Stimulated activated CD4-positive, alpha-beta T cell treated with anti-CD3 and anti-CD28 coated beads, TNF-alpha, amount 100 ng/mL, for 1 hour (primary cell): ENCODE measurements around the gene EPHB3.

Experiments used
- DNase-seq, 3 donors: peaks; one replicate each; pipeline ENCODE4 v3.0.0-alpha.2; 2020; ENCODE audit warnings: low read depth in 3 of 3, low spot score in 1 of 3

EPHB3 gene

DNA sequence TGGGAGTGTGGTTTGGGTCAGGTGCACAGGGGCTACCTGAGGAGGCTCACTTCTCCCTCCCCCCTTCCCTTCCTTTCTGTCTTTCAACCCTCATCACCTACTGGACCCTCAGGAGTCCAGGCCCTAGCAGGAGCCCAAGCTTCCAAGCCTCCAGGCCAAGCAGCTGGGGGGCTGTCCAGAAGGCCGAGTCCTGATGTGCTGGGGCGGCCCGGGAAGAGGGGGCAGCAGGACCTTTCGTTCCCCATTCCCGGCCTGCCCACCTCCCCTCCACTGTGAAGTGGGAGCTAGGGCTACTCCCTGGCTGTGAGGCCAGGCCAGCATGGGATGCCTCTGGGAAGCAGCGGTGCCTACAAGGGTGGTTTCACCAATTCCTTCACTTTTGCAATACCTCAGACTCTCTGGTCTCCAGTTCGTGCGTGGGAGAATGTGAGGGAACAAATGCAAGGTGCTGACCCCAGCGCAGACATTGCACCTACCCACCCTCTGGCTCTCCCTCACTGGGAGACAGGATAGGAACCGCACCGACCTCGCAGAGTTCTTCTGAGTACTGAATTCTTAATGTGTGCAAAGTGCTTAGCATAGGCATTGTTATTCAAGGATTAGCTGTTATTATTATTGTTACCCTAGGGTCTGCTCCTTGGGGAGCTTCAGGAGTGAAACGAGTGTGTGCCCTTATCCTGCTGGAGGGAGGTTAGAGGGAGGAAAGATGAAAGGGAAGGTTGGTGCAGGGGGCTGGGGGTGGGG, 2.5 kb downstream of the EPHB3 start:
- DNase-seq: no peak

DNA sequence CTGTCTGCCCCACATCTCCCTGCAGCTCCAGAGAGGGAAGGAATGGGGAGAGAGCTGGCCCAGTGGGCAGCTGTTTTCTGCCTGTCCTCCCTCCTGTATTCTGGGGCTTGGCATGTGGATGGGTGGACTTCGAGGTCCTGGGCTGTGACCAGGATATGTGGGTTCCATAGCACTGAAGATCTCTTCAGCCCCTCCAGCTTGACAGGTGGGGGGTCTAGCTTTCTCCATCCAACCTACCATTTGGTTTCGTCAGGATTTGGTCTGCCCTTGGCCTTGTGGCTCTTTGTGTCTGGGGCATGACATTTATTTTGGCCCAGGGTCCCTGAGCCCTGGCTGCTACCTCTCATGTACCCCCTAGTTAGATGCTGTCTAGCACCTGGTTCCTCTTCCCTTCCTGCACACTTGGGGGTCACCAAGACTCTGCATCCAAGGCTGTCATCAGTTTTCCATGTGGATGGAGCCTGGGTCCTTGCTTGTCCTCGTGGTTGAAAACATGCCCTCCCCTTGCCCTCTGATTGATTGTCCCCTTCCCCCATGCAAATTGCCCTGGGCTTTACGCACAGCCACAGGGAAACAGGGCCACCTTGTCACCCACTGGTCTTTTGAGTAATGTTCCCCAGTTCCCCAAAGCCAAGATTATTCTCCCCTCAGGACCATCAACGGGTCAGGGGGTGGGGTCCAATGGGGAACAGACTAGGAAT, 3.2 kb downstream of the EPHB3 start:
- DNase-seq: no peak

DNA sequence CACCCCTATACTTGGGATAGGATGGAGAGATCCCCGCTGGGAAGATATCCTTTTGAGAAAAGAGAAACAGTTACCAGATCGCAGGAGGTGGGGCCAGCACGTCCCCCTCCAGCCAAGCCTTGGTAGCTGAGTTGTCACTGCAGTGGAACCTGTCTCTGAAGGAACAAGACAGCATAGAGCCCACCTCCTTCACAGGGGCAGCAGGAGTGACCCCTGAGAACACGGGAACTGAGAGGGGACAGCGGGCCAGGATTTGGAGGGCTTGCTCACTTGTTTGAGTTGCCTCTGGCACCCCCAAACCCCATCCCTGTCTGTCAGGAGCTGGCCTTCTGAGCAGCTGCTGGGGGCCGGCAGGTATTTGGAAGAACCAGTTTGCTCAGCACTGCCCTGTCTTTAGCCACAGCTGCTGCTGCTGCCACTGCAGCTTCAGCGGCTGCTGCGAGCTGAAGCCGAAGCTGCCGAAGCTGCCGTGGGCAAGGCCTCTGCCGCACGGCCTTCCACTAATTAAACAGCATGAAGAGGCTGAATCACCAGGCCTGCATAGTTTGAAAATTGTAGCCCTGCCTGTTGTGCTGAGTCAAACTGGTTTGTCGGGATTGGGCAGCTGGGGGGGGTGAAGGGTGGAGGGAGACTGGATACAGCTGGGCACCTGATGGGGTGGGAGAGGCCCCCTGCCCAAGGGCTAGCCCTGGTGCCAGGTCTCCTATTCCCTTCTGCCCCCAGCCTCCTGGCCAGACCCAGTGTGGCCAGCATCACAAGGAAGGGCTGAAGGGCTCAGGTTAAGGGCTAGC, 4.0 kb downstream of the EPHB3 start:
- DNase-seq: no peak

DNA sequence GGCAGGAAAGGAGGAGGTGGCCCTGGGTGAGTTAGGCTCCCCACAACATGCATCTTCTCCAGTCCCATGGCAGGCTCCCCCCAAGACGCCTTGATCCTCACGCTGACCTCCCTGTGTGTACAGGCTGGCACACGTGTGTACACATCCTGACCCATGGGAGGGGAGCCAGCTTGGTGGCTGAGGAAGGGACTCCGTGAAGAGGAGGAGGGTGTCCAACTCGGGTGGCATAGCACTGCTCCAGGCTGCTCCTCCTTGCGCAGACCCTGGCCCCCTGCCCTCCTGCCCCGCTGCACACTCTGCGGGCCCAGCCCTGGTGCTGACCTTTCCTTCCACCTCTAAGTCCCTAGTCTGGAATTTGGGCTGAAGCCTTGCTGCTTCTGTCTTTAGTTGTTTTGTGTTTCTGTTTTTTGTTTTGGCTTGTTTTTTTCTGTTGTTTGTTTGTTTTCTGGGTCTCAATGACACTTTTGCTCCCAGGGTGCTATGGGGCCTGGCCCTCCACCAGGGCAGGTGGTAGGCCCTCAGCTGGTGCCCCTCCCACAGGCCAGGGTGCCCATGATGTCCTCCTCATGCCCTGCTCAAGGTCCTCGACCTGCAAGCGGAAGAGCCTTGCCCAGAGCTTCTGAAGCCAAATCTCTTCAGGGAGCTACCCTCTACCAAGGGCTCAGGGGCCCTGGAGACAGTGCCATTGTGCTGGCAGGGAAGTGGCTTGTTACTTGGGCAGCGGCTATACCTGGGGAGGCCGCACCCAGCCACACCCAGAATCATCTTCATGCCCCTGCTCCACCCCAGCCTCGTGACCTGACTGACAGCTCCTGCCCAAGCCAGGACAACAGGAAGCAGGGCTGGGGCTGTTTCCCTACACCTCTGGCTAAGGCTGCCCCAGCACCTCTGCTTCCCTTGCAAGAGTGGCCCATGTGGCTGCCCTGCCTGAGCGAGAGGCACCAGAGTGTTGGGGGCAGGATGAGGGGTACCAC, 5.1 kb downstream of the EPHB3 start:
- DNase-seq: no peak

DNA sequence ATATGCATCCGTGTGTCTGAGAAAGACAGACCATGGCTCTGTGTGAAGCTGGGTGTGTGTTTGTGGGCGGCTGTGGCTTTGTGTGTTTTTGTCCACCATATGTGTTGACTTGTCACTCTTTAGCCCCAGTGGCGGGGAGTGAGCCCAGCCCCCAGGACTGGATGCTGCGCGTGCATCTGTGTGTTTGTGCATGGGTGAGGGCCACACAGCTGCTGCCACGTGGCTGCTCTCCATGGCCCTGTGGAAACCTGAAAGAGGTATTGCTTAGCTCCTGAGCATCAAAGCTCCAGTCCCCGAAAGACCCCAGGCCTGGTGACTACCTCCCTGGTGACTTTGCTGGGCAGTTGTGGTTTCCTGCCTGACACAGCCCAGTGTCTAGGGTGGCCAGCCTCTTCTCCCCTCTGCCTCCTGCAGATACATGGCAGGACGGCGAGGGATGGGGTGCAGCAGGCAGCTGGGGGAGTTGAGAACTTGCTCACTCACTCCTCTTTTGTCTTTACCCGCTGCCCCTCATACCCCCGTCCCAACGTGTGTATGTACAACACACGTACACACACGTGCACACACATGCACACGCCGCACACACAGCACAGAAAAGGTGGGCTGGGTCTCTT, 6.5 kb downstream of the EPHB3 start:
- DNase-seq: no peak

DNA sequence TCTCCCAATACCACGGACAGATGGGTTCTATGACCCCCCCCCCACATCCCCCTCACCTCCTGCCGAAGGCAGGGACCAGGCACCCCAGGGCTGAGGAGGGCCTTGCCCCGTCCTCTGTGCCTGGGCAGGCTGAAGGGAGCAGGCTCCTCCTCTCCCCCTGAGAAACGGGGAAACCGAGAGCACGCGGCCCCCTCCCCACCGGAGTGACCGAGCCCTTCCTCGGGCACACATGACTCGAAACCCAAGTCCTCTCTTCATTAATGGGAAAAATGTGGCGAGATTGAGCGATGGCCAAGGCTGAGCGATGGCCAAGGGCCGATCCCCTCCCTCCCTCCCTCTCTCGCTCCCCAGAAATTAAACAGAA, 7.0 kb downstream of the EPHB3 start:
- DNase-seq: no peak

DNA sequence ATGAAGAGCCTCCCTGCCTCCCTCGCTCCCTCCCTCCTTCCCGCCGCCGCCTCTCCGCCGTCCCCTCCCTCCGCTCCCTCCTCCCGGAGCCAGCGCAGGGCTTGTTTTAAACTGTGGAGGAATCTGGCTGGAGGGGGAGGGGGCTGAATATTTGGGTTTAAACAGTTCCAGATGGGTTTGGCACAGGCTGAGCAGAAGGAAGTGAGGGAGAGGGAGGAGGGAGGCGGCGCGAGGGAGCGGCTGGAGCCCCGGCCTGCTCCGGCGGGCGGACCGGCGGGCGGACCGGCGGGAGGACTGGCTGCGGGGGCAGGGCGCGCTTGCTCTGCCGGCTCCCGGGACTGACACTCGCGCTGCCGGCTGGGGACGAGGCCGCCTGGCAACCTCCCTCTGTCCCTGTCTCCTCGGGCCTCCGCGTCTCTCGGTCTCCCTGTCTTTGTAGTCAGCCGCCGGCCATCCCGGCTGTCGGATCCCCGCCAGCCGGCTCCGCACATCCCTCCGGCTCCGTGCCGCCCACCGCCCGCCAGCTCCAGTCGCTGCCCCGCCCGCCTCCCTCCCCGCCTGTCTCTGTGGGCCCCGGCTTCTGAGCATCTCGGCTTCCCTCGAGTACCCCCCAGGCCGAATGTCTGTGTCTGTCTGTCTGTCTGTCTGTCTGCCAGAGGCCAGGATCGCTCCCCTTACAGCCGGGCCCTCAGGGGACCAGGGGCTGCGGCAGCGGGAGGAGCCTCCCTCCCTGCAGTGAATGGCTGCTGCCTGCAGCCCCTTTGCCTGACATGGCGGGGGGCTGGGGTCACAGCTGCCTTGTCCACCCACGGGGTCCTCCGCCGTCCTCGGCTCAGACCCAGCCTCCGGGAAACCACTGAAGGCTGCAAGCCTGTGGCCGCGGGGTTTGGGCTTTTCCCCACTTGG, 7.6 kb downstream of the EPHB3 start:
- no peak for DNase-seq

DNA sequence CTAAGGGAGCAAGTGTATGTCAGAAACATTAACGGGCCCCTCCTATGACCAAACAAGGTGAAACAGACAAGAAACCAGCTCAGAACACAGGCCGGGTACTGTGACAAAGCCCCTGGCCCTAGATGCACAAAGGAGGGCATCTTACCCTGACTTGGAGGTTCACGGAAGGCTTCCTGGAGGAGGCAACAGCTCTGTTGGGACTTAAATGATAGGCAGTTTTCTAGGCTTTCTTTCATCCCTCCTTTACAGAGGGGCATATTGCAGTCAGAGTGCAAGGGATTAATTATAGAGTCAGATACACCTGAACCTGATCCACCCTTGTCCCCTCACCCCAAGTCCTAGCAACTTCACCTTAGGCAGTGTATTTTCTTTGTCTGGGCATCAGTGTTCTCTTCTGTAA, 8.4 kb downstream of the EPHB3 start:
- no peak for DNase-seq

DNA sequence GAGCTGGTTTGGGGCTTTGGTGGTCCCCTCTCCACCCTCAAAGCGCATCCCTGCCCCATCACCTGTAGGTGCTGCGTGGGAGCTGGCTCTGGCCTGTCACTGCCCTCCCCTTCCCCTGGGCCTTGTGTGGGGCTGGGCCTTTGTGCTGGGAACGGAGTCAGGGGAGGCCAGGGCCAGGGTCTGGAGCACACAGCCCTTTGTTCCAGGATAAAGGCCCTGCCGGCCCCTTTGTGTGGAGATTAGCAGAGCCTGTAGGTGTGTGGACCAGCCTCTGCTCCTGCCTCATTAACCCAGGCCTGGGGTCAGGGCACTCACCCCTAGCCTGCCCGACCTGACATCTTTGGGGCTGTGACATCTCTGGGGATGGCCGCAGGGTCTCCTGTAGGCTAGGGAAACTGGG, 8.9 kb downstream of the EPHB3 start:
- DNase-seq: no peak

DNA sequence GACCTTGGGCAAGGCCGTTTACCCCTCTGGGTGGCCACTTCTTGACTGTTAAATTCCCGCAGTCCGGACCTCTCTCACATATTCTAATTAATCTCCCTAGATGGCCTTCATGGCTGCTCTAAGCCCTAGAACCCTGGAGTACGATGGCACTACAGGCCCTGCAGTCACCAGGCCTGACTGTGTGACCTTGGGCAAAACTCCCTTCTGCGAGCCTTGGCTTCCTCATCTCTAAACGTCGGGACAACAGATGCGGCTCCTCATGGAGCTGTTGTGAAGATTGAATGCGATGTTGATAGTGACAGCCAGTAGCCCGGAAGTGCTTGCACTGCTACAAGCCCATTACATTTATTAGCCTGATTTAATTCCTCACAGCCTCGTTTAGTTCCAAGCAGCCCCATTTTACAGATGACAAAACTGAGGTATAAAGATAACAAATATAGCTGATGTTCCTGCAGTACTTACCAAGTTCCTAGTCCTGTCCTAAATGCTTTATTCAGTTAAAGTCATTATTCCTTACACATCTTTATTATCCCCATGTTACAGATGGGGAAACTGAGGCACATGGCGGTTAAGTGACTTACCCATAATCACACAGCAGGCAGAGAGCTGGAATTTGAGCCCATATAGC, 10.3 kb downstream of the EPHB3 start:
- no peak for DNase-seq

DNA sequence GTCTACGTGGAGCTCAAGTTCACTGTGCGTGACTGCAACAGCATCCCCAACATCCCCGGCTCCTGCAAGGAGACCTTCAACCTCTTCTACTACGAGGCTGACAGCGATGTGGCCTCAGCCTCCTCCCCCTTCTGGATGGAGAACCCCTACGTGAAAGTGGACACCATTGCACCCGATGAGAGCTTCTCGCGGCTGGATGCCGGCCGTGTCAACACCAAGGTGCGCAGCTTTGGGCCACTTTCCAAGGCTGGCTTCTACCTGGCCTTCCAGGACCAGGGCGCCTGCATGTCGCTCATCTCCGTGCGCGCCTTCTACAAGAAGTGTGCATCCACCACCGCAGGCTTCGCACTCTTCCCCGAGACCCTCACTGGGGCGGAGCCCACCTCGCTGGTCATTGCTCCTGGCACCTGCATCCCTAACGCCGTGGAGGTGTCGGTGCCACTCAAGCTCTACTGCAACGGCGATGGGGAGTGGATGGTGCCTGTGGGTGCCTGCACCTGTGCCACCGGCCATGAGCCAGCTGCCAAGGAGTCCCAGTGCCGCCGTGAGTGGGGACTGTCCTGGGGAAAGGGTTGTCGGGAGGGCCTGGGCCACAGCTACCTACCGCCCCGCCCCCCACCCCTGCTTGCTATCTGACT, 11.2 kb downstream of the EPHB3 start:
- no peak for DNase-seq

DNA sequence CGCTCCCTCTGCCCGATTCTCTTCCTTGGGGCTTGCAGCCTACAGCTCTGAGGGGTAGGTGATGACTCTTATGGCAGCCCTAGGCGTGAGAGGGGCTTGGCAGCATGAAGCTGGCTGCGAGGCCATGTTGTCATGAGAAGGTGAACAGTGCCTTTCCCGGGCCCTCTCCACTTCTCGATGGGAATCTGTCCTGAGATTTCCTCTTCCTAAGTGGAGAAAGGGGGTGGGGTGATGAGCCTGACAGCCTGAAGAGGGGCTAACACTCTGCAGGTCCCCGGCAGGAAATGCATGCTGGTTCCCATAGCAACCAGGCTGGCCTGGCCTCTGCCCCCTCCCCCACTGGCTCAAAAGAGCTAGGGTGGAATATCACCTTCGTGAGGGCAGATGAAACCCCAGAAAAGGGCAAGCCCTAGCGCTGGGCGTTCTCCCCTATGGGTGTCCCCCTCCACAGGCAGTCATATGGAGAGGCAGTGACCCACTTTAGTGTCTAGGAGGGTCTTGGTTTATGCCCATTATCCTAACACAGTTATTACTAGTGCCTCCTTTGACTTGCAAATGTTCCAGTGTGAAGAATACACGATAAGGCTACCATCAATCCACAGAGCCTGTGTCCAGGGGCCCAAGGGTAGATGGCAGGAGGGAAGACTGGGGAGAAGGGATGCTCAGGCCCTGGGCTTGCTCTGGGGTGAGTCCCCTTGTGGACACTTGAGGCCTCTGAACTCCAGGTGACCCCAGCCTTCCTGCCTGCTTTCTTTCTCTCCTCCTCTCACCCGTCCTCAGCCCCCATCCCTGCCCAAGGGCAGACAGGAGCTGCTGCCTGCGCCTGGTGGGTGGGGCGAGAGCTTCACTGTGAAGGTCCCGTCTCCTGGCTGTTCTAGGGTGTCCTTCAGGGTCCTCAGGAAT, 13.2 kb downstream of the EPHB3 start:
- DNase-seq: no peak

DNA sequence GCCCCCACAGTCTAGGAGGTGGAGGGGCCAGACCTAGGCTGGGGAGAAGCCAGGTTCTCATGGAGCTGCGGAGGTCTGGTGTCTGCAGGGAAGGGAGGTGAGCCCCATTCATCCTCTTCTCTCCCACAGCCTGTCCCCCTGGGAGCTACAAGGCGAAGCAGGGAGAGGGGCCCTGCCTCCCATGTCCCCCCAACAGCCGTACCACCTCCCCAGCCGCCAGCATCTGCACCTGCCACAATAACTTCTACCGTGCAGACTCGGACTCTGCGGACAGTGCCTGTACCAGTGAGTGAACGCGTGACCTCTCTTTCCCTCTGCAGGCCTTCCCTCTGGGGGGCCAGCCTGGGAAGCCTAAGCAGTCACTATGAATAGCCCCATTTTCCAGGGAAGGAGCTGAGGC, 14.1 kb downstream of the EPHB3 start:
- no peak for DNase-seq

DNA sequence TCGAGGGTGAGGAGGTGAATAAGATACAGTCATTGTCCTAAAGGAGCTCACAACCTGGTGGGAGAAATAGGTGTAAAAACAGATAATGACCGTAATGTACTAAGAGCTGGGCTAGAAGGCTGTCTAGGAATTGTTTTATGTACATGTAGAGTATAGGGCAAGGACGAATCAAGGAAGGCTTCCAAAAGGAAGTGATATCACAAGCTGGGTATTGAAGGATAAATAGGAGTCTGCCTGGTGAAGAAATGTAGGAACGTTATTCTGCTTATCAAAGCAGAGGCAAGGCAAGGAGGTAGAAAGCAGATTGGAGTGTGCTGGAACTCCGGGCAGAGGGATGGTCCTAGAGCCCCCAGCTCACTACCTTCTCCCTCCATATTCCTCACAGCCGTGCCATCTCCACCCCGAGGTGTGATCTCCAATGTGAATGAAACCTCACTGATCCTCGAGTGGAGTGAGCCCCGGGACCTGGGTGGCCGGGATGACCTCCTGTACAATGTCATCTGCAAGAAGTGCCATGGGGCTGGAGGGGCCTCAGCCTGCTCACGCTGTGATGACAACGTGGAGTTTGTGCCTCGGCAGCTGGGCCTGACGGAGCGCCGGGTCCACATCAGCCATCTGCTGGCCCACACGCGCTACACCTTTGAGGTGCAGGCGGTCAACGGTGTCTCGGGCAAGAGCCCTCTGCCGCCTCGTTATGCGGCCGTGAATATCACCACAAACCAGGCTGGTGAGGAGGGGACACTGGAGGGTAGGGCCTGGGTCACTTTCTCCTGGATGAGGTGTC, 15.1 kb downstream of the EPHB3 start:
- no peak for DNase-seq

DNA sequence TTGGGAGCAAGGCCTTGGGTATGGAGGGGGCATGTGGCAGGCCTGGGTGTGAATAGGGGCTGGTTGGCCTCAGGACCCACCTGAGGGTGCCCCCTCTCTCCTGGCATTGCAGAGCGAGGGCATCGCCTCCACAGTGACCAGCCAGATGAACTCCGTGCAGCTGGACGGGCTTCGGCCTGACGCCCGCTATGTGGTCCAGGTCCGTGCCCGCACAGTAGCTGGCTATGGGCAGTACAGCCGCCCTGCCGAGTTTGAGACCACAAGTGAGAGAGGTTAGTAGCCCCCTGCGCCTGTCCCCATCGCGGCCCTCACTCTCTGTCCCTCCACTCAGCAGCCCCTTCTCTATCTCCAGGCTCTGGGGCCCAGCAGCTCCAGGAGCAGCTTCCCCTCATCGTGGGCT, 16.0 kb downstream of the EPHB3 start:
- no peak for DNase-seq

DNA sequence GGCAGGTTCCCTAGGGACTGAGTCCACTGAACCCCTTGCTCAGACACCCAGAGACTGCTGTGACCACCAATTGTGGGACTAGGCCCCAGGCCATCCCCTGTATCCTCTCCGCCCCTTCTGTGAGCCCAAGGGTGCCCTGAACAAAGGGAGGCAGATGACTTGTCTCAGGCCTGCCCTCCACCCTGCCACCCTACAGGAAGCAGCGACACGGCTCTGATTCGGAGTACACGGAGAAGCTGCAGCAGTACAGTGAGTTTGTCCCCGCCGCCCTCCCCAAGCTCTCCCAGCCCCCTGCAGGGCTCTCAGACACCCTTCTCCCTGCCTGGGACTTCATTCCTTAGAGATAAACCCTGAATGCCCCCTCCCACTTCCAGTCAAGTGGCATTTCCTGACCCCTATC, 16.6 kb downstream of the EPHB3 start:
- no peak for DNase-seq

DNA sequence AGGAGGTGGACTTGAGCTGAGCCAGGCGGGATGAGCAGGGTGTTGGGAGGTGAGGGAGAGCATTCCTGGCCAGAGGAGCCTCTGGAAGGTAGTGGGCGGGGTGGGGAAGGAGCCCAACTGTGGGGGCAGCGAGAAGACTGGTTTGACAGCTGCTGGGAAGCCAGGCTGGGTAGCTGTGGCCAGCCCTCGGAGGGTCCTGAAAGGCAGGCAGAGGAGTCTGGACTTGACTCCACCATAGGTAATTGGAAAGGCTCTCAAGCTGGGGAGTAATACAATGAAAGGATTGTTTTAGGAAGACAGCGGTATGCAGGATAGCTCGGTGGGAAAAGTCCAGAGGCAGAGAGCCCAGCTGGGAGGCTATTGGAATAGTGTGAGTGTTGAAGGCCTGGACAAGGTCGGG, 17.2 kb downstream of the EPHB3 start:
- DNase-seq: no peak
